ENCODE results near the gene GRHL3.

DNA sequence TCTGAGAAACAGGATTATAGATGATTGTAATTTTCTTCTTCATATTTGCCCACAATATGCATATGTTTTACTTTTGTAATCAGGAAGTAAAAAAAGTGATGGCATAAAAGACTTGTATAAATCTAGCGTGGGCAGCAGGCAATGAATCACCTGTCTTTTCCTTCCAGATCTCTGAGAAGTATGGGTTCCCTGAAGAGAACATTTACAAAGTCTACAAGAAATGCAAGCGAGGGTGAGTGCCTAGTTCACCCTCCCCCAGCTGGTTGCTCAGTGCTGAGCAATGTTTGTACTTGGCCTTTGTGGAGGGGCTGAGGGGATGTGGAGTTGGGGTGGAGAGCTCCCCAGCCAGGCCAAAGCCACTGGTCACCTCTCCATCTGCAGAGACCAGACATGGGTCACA is 30.7 kb downstream of the GRHL3 start:
- TF ChIP-seq EP300 (IDR thresholded peaks at IDR 0.05) = no peak
- TF ChIP-seq POLR2A (IDR thresholded peaks at IDR 0.05) = no peak
- TF ChIP-seq CTCF (IDR thresholded peaks at IDR 0.05) = no peak
- no peak for TF ChIP-seq POLR2AphosphoS5 (IDR thresholded peaks at IDR 0.05)

All from suprapubic skin (tissue), 4 donors.